Nephron (organoid): ENCODE measurements around the gene FGD2.
"Not testable (repeated sequence)": the region's sequence is repeated elsewhere in the genome, so short reads cannot be mapped to it uniquely, and the experiment has no call there.

Experiments used
- H3K27ac Mint-ChIP-seq, 3 experiments: 2 replicates each; pipeline ENCODE4 v1.8.0; 2020; ENCODE audit warnings: mixed read lengths in 3 of 3, mild to moderate bottlenecking in 2 of 3, moderate library complexity in 1 of 3
- H3K27me3 Mint-ChIP-seq: 2 replicates; pipeline ENCODE4 v1.8.0; 2021; ENCODE audit warnings: low read depth, mild to moderate bottlenecking, moderate library complexity, mixed read lengths
- H3K36me3 Mint-ChIP-seq: 2 replicates; pipeline ENCODE4 v1.8.0; 2020; ENCODE audit warnings: low read depth, mixed read lengths
- H3K4me1 Mint-ChIP-seq: 2 replicates; pipeline ENCODE4 v1.8.0; 2020; ENCODE audit warnings: mixed read lengths
- H3K4me3 Mint-ChIP-seq, 3 experiments: 2 replicates each; pipeline ENCODE4 v1.8.0; 2020; ENCODE audit warnings: mild to moderate bottlenecking in 3 of 3, mixed read lengths in 3 of 3, moderate library complexity in 2 of 3
- H3K9me3 Mint-ChIP-seq: 2 replicates; pipeline ENCODE4 v1.8.0; 2020; ENCODE audit warnings: mixed read lengths
- TF ChIP-seq, protein P1 (sequence below), 3 experiments: fragments of 200-600 bp; sonication (generic); IDR thresholded peaks; one replicate each; pipeline ENCODE4 v1.5.0; 2021; ENCODE audit warnings: antibody characterized with exemption in 3 of 3; ENCODE audit not compliant: unreplicated experiment in 3 of 3

The FGD2 gene

DNA sequence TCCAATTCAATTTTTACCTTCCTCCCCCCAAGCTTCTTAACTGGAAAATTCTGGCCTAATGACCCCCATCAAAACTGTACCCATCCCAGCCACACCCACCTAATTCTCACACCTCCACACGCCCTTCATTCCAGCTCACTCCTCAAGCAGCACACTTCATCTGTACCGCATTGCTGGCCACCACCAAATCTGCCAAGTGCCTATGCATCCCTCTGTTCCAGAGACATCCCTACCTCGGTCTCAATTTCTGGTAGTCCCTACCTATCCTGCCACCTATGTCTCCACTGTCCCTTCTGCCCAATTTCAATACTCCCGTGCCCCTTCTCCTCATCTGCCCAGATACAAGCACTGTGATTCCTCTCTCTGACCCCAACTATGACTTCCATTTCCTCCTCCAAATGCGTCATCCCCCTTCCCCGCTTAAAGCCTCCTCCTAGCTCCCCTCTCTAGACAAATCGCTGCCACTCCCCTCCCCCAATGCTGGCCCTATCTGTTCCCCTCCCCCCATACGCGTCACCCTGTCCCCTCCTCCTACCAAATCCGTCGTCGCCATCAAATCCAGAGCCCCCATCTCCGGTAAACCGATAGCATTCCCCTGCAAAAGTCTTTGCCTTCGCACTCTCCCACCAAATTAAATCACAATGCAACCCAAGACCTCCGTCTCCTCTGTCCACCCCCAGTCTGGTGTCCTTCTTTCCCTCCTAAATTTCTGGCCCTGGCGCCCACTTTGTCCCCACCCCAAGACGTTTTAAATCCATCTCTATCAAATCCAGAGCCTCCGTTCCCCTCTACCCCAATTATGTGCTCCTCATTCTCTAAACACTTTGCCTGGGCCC, 20.7 kb upstream of the FGD2 start:
- Mint-ChIP-seq H3K36me3 (peaks cover 12% of the 10 kb centered on the region), H3K27me3 (no peaks in the 10 kb centered on the region), H3K4me3 (no peak overlapping the region)

DNA sequence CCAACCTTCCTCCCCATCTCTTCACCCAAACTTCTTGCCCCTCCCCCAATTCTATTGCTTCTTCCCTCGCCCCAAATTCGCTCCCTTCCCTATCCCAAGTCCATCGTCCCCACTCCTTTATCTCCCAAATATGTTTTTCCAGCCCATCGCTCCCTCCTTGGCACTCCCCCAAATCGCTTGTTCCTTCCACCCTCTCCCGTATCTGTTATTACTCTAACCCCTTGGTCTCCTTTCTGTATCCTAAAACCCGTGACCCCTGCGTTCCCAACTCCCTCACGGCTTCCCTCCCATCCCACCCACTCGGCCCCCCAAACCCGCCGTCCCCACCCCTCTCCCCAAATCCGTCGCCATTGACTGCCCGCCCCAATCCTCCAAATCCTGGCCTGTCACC, 20.0 kb upstream of the FGD2 start:
- Mint-ChIP-seq H3K27ac (no peak overlapping the region), H3K4me1 (peaks cover 30% of the 10 kb centered on the region), H3K9me3 (no peaks in the 10 kb centered on the region), H3K27me3 (no peaks in the 10 kb centered on the region), H3K4me3 (no peak overlapping the region), H3K36me3 (peaks cover 9% of the 10 kb centered on the region)
- TF ChIP-seq, protein P1, sequence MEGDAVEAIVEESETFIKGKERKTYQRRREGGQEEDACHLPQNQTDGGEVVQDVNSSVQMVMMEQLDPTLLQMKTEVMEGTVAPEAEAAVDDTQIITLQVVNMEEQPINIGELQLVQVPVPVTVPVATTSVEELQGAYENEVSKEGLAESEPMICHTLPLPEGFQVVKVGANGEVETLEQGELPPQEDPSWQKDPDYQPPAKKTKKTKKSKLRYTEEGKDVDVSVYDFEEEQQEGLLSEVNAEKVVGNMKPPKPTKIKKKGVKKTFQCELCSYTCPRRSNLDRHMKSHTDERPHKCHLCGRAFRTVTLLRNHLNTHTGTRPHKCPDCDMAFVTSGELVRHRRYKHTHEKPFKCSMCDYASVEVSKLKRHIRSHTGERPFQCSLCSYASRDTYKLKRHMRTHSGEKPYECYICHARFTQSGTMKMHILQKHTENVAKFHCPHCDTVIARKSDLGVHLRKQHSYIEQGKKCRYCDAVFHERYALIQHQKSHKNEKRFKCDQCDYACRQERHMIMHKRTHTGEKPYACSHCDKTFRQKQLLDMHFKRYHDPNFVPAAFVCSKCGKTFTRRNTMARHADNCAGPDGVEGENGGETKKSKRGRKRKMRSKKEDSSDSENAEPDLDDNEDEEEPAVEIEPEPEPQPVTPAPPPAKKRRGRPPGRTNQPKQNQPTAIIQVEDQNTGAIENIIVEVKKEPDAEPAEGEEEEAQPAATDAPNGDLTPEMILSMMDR (IDR thresholded peaks at IDR 0.05; ENCODE audit: unreplicated experiment in 3 of 3) = no peak

More for the DNA sequence above, 20.7 kb upstream of the FGD2 start:
- H3K9me3 Mint-ChIP-seq = no peaks in the 10 kb centered on the region
- H3K4me1 Mint-ChIP-seq = peaks cover 36% of the 10 kb centered on the region
- H3K27ac Mint-ChIP-seq = no peak overlapping the region
- TF ChIP-seq, protein P1 (IDR thresholded peaks at IDR 0.05; ENCODE audit: unreplicated experiment in 3 of 3) = no peak

DNA sequence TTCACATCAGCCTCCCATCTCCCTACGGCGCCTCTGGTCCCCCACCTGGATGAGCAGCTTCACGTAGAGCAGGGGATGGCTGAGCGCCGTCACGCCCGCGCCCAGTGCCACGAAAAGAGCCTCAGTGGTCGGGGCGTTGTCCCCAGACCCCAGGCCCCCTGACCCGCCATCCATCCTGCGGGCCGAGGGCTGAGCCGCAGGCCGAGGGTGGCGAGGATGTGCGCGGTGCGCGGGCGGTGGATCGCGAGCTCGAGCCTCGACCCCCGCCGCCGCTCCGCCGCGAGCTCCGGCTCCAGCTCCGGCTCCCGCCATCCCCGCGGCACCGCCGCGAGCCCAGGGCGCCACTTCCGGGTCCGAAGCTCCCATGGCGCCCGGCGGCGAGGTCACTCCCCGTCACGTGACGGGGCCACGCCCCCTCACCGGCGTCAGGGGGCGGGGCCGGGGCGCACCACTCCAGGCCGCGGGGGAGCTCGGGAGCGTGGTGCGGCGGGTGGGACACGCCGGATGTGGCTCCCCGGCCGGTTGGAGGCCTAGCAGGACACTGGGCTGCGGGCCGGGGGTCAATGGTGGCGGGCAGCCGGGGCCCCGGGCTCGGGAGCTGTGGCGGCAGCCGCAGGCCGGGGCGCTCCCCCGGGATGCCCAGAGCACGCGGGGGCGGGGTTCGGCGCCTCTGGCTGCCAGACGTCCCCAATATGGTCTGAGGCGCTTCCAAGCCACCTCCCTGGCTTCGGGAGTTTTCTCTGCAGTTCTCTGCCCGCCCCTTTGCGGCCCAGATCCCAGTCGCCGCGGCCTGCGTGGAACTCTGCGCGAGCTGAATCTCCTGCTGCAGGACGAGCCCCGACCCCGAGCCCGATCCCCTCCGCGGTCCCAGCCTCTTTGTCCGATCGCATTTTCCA, 19.4 kb upstream of the FGD2 start, which contains the start of gene MTCH1:
Gene MTCH1, minus strand, starts transcription at position 389 of the 896 bp plus-strand sequence. Its CDS starts 23 bp downstream, at position 366.
- Mint-ChIP-seq H3K4me3 (peak within 1 kb of the TSS; percentile 94 to 100 (median 95)), H3K27ac (peak within 1 kb of the TSS; percentile 100), H3K27me3 (no peaks in the 10 kb centered on the region), H3K36me3 (peaks cover 8% of the 10 kb centered on the region), H3K9me3 (no peaks in the 10 kb centered on the region), H3K4me1 (peaks cover 24% of the 10 kb centered on the region)
- TF ChIP-seq, protein P1 (IDR thresholded peaks at IDR 0.05; ENCODE audit: unreplicated experiment in 3 of 3) = no peak

DNA sequence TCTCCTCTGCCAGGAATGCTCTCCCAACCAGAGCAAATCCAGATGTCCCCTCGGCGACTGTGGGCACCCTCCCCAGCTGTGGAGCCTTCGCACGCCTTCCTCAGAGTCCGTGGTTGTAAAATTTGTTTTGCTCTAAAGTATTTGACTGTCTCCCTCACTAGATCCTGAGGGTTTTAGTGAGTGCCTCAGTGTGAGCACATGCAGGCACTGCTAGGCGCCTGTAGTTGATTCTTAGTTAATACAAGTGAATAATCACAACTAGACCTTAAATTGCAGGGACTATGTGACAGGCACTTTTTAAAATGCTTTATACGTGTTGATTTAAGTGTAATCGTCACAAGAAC, 18.8 kb upstream of the FGD2 start:
- H3K36me3 Mint-ChIP-seq = peaks cover 5% of the 10 kb centered on the region
- peaks cover 21% of the 10 kb centered on the region for H3K4me1 Mint-ChIP-seq

DNA sequence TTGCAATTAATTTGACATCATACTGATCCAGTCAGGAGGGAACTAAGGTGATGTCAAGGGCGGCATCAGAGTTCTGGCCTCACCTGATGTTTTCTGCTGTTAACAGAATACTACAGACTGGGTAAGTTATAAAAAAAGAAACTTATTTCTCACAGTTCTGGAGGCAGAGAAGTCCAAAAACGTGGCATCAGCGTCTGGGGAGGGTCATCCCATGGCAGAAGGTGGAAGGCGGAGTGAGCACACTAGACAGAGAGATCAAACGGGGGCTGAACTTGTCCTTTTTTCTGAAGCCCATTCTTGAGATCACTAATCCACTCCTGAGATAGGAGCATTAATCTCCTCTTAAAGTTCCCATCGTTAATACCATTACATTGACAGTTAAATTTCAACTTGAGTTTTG, 16.2 kb upstream of the FGD2 start:
- H3K27me3 Mint-ChIP-seq = no peaks in the 10 kb centered on the region
- H3K27ac Mint-ChIP-seq = peak overlapping the region in 1 of 3 experiments; percentile 22
- TF ChIP-seq, protein P1 (IDR thresholded peaks at IDR 0.05; ENCODE audit: unreplicated experiment in 3 of 3) = no peak
- H3K4me3 Mint-ChIP-seq = no peak overlapping the region
- peaks cover 15% of the 10 kb centered on the region for H3K4me1 Mint-ChIP-seq
- H3K36me3 Mint-ChIP-seq = no peaks in the 10 kb centered on the region
- H3K9me3 Mint-ChIP-seq = no peaks in the 10 kb centered on the region

More for the DNA sequence above, 18.8 kb upstream of the FGD2 start:
- Mint-ChIP-seq H3K9me3 (no peaks in the 10 kb centered on the region), H3K4me3 (peak overlapping the region; percentile 94 to 100 (median 95)), H3K27me3 (no peaks in the 10 kb centered on the region), H3K27ac (peak overlapping the region; percentile 100)
- TF ChIP-seq, protein P1 (IDR thresholded peaks at IDR 0.05; ENCODE audit: unreplicated experiment in 3 of 3) = no peak

DNA sequence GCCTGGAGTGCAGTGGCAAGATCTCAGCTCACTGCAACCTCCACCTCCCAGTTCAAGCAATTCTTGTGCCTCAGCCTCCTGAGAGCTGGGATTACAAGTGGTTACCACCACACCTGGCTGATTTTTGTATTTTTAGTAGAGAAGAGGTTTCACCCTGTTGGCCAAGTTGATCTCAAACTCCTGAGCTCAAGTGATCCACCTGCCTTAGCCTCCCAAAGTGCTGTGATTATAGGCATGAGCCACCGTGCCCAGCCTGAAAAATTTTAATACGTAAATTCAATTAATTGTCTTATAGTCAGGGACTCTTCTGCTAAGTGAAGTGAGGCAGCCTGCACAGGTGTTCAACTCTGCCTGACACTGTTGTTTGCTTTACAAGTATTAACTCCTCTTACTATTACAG, 15.1 kb upstream of the FGD2 start:
- peak overlapping the region in 1 of 3 experiments; percentile 8 for H3K4me3 Mint-ChIP-seq
- H3K27me3 Mint-ChIP-seq, H3K36me3 Mint-ChIP-seq, H3K9me3 Mint-ChIP-seq, H3K27ac Mint-ChIP-seq: not testable (repeated sequence)
- peaks cover 15% of the 10 kb centered on the region for H3K4me1 Mint-ChIP-seq
